HepG2 (cell line): ENCODE measurements around the gene FRRS1. TPM values are rescaled to one million over a fixed set of nuclear protein-coding genes. Genes with fewer than 3 reads are reported as not detected.

Experiments
- ATAC-seq: fragments of 200-7000 bp; cut with Tn5 transposase; 3 replicates; pipeline ENCODE4 v1.9.1; 2020; ENCODE audit warnings: mild to moderate bottlenecking, moderate library complexity
- BruUV-seq: library from RNA; stranded (reverse); fragments of 400-500 nt; replicated peaks from 2 replicates; lab custom pipeline; 2021; lab: Mats Ljungman, UMichigan
- CTCF ChIA-PET: fragments of 300-600 bp; formaldehyde crosslinking; extraction: SDS; loops from one replicate; lab custom pipeline; 2021; ENCODE audit warnings: low total read pairs, inconsistent platforms, low intra/inter-chr PET ratio; lab: Yijun Ruan, JAX
- POLR2A ChIA-PET: fragments of 350-600 bp; sonication (Branson Sonifier 250); formaldehyde crosslinking; loops from one replicate; lab custom pipeline; 2020; ENCODE audit warnings: antibody characterized with exemption, inconsistent platforms; lab: Yijun Ruan, JAX
- DNase-seq: peaks from one replicate; pipeline ENCODE4 v3.0.0-alpha.2; 2015; ENCODE audit warnings: low spot score
- FAIRE-seq: peaks from 3 replicates; lab custom pipeline; 2011; peaks lifted over from hg19 to GRCh38; lab: Jason Lieb, UNC
- H2AFZ ChIP-seq: one replicate; pipeline ENCODE4 v1.6.1; 2011; ENCODE audit warnings: low read length, inconsistent platforms
- H3K27ac ChIP-seq: fragments of 300-600 bp; 3 replicates; pipeline ENCODE4 v1.8.0; 2011; ENCODE audit warnings: mixed run types, mild to moderate bottlenecking, mixed read lengths, low read length, inconsistent platforms; ENCODE audit not compliant: insufficient read depth; ENCODE audit errors: extremely low read length
- H3K27me3 ChIP-seq, 2 experiments: fragments of 200-600 bp in 1 of 2; 2 replicates in 1 of 2; 3 replicates in 1 of 2; pipeline versions ENCODE4 v1.6.0 to v1.8.0; 2011; ENCODE audit warnings: low read length in 2 of 2, mild to moderate bottlenecking in 2 of 2, moderate library complexity in 2 of 2, inconsistent platforms in 1 of 2; ENCODE audit not compliant: insufficient read depth in 2 of 2, control insufficient read depth in 1 of 2
- H3K36me3 ChIP-seq, 2 experiments: fragments of 200-600 bp in 1 of 2; replicated peaks in 1 of 2; 2 replicates in 1 of 2; 3 replicates in 1 of 2; pipeline versions ENCODE4 v1.5.1 to v1.8.0; 2011; ENCODE audit warnings: low read length in 2 of 2, inconsistent platforms in 1 of 2; ENCODE audit not compliant: insufficient read depth in 2 of 2, control insufficient read depth in 1 of 2
- H3K4me1 ChIP-seq: 2 replicates; pipeline ENCODE4 v1.5.1; 2012; ENCODE audit warnings: low read length, inconsistent platforms; ENCODE audit not compliant: insufficient read depth
- H3K4me2 ChIP-seq: 2 replicates; pipeline ENCODE4 v1.6.0; 2011; ENCODE audit warnings: low read depth, low read length, inconsistent platforms
- H3K4me3 ChIP-seq, 3 experiments: fragments of 200-600 bp in 1 of 3; sonication (generic), shearing (Covaris generic) in 1 of 3; replicated peaks in 1 of 3; 2 replicates each; pipeline ENCODE4 v1.5.1; 2011 to 2016; ENCODE audit warnings: low read length in 3 of 3, inconsistent platforms in 2 of 3, low read depth in 2 of 3, mild to moderate bottlenecking in 2 of 3, control low read depth in 1 of 3, mixed read lengths in 1 of 3; ENCODE audit not compliant: insufficient read depth in 1 of 3
- H3K79me2 ChIP-seq: one replicate; pipeline ENCODE4 v1.6.1; 2011; ENCODE audit warnings: low read length, inconsistent platforms; ENCODE audit not compliant: insufficient read depth
- H3K9ac ChIP-seq: 2 replicates; pipeline ENCODE4 v1.6.0; 2011; ENCODE audit warnings: mild to moderate bottlenecking, low read depth, low read length, inconsistent platforms; ENCODE audit not compliant: insufficient read depth
- H3K9me3 ChIP-seq: 2 replicates; pipeline ENCODE4 v1.5.1; 2012; ENCODE audit warnings: mild to moderate bottlenecking, low read length
- H4K20me1 ChIP-seq: 2 replicates; pipeline ENCODE4 v1.6.0; 2011; ENCODE audit warnings: inconsistent platforms, mild to moderate bottlenecking, low read length, moderate library complexity; ENCODE audit not compliant: insufficient read depth
- ATF7 ChIP-seq, 2 experiments: fragments of 450-650 bp in 1 of 2; sonication (generic) in 1 of 2; formaldehyde crosslinking in 1 of 2; IDR thresholded peaks; 2 replicates each; pipeline versions ENCODE4 v1.4.0 to v1.6.1; 2016 to 2020; ENCODE audit warnings: antibody characterized with exemption in 1 of 2, mild to moderate bottlenecking in 1 of 2, missing genetic modification reagents in 1 of 2
- FOXO1 ChIP-seq: sonication (generic); formaldehyde crosslinking; IDR thresholded peaks from 2 replicates; pipeline ENCODE4 v1.4.0; 2020; ENCODE audit warnings: missing genetic modification reagents
- HHEX ChIP-seq: IDR thresholded peaks from 2 replicates; pipeline ENCODE4 v1.6.1; 2016; ENCODE audit warnings: control low read depth
- KLF6 ChIP-seq: IDR thresholded peaks from 2 replicates; pipeline ENCODE4 v1.8.0; 2016; ENCODE audit warnings: missing biosample characterization, missing genetic modification reagents
- SETDB1 ChIP-seq: sonication (generic); formaldehyde crosslinking; IDR thresholded peaks from 2 replicates; pipeline ENCODE4 v1.5.1; 2020; ENCODE audit warnings: missing genetic modification reagents, mild to moderate bottlenecking, borderline replicate concordance
- TRIM24 ChIP-seq: sonication (generic); formaldehyde crosslinking; IDR thresholded peaks from 2 replicates; pipeline ENCODE4 v1.8.0; 2022; ENCODE audit warnings: mild to moderate bottlenecking, missing genetic modification reagents
- ZNF101 ChIP-seq: sonication (generic); formaldehyde crosslinking; IDR thresholded peaks from 2 replicates; pipeline ENCODE4 v1.4.0; 2020; ENCODE audit warnings: mild to moderate bottlenecking, low read depth, missing genetic modification reagents, borderline replicate concordance
- WGBS: methylation state at CpG from one replicate; pipeline ENCODE4 v1.1.6; 2017; ENCODE audit warnings: low lambda C conversion rate; 5-methylcytosine and 5-hydroxymethylcytosine counted together
- in situ Hi-C: cut with HindIII; loops from 2 replicates; pipeline ENCODE4 v1.10.0; 2017; ENCODE audit warnings: low pct_unique_long_range_greater_than_20kb; ENCODE audit not compliant: extremely low pct_ligation_motif_present
- intact Hi-C: fragments of 100-400 bp; cut with micrococcal nuclease; formaldehyde crosslinking; loops from one replicate; pipeline ENCODE4 v1.10.0; 2022; ENCODE audit not compliant: unreplicated experiment
- polyA plus RNA-seq, 8 experiments: library from polyadenylated mRNA; depleted of rRNA in 3 of 8; stranded (reverse) in 7 of 8; unstranded in 1 of 8; fragments of >200 nt; fragmentation: Illumina TruSeq in 4 of 8; extraction: Trizol in 4 of 8; gene quantifications; 2 replicates each; pipeline versions ENCODE4 v1.2.1 to v1.2.3, GENCODE V29; 2011 to 2016; ENCODE audit warnings: low read depth in 4 of 8, missing spikeins in 1 of 8, mixed read lengths in 1 of 8; ENCODE audit not compliant: insufficient read depth in 1 of 8
- total RNA-seq, 5 experiments: library from RNA; depleted of rRNA; stranded (reverse); fragments of >200 nt; fragmentation: Illumina TruSeq; extraction: Trizol; gene quantifications; 2 replicates each; pipeline ENCODE4 v1.2.3, GENCODE V29; 2016; ENCODE audit warnings: low read depth in 1 of 5
- TF ChIP-seq, protein P1 (sequence below): sonication (generic); formaldehyde crosslinking; IDR thresholded peaks from 2 replicates; pipeline ENCODE4 v1.5.1; 2020; ENCODE audit warnings: missing genetic modification reagents, mild to moderate bottlenecking, borderline replicate concordance
- TF ChIP-seq, protein P2 (sequence below): IDR thresholded peaks from 2 replicates; pipeline ENCODE4 v1.6.1; 2018; ENCODE audit warnings: missing genetic modification reagents, mild to moderate bottlenecking, missing compliant biosample characterization

FRRS1 gene
- total and polyA plus RNA-seq, 2 of the 13 experiments (the other 11 are each of a cell fraction or from before 2014, with no cell fraction given), result 22.6 to 23.4 TPM

- H3K9ac ChIP-seq, result no peak overlapping the region
- FAIRE-seq (no peak), ATAC-seq (no peak)
- TF ChIP-seq KLF6 (CRISPR knock-in tag) (no peak), TRIM24 (CRISPR knock-in tag) (no peak), SETDB1 (CRISPR knock-in tag) (no peak), HHEX (CRISPR knock-in tag) (no peak), FOXO1 (CRISPR knock-in tag) (no peak), ATF7 (IDR thresholded peaks at IDR 0.05) (no peak), ATF7 (CRISPR knock-in tag; IDR thresholded peaks at IDR 0.05) (no peak), ZNF101 (CRISPR knock-in tag) (no peak)
- TF ChIP-seq, protein P1, sequence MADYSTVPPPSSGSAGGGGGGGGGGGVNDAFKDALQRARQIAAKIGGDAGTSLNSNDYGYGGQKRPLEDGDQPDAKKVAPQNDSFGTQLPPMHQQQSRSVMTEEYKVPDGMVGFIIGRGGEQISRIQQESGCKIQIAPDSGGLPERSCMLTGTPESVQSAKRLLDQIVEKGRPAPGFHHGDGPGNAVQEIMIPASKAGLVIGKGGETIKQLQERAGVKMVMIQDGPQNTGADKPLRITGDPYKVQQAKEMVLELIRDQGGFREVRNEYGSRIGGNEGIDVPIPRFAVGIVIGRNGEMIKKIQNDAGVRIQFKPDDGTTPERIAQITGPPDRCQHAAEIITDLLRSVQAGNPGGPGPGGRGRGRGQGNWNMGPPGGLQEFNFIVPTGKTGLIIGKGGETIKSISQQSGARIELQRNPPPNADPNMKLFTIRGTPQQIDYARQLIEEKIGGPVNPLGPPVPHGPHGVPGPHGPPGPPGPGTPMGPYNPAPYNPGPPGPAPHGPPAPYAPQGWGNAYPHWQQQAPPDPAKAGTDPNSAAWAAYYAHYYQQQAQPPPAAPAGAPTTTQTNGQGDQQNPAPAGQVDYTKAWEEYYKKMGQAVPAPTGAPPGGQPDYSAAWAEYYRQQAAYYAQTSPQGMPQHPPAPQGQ, result no peak
- TF ChIP-seq, protein P2, sequence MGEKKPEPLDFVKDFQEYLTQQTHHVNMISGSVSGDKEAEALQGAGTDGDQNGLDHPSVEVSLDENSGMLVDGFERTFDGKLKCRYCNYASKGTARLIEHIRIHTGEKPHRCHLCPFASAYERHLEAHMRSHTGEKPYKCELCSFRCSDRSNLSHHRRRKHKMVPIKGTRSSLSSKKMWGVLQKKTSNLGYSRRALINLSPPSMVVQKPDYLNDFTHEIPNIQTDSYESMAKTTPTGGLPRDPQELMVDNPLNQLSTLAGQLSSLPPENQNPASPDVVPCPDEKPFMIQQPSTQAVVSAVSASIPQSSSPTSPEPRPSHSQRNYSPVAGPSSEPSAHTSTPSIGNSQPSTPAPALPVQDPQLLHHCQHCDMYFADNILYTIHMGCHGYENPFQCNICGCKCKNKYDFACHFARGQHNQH, result no peak
- TF ChIP-seq, all 625 proteins: peak for 0
- Histone ChIP-seq H3K36me3 (peaks cover 15 to 66% of the 10 kb centered on the region in 2 experiments), H3K79me2 (no peaks in the 10 kb centered on the region), H2AFZ (no peak overlapping the region), H3K4me1 (0 out of 2 replicates have a peak, but pooled peaks cover 7% of the 10 kb centered on the region), H3K27me3 (no peaks in the 10 kb centered on the region), H4K20me1 (no peaks in the 10 kb centered on the region), H3K4me2 (no peak overlapping the region), H3K27ac (no peak overlapping the region), H3K4me3 (no peak overlapping the region), H3K9me3 (no peaks in the 10 kb centered on the region)
- 89% methylated on average over 6 of the region's 6 CpGs for WGBS
- ChIA-PET POLR2A (no interaction called here), CTCF (no interaction called here)
- DNase-seq, result no peak
- in situ Hi-C loops, result no loop called here
- intact Hi-C loops, result no loop called here
- no TSS peak for BruUV-seq
Observed at GRCh38 chr1:99674115-99675064, 92.0 kb downstream of the FRRS1 start.
